H9 (cell line): ENCODE data around the gene LGR5. TPM values are rescaled to one million over a fixed set of nuclear protein-coding genes. Genes with fewer than 3 reads are reported as not detected.

Experiments
- DNase-seq: peaks from one replicate; pipeline ENCODE4 v3.0.0-alpha.2; 2017
- H2AFZ ChIP-seq: one replicate; pipeline ENCODE4 v1.6.1; 2013; ENCODE audit warnings: mild to moderate bottlenecking, low read length, control low read depth, moderate library complexity
- H2AK5ac ChIP-seq: 2 replicates; pipeline ENCODE4 v1.6.1; 2013; ENCODE audit warnings: low read length, control low read depth, mixed read lengths; ENCODE audit not compliant: insufficient read length
- H2BK120ac ChIP-seq: one replicate; pipeline ENCODE4 v1.6.1; 2013; ENCODE audit warnings: low read depth, mild to moderate bottlenecking, low read length, control low read depth, inconsistent platforms; ENCODE audit not compliant: poor library complexity, severe bottlenecking
- H2BK12ac ChIP-seq: 2 replicates; pipeline ENCODE4 v1.6.1; 2013; ENCODE audit warnings: low read length, control low read depth, mixed read lengths, low read depth; ENCODE audit not compliant: insufficient read length
- H2BK15ac ChIP-seq: 2 replicates; pipeline ENCODE4 v1.6.1; 2013; ENCODE audit warnings: low read depth, low read length, control low read depth
- H2BK20ac ChIP-seq: one replicate; pipeline ENCODE4 v1.6.1; 2013; ENCODE audit warnings: low read depth, mild to moderate bottlenecking, low read length, control low read depth, inconsistent platforms; ENCODE audit not compliant: poor library complexity, severe bottlenecking
- H2BK5ac ChIP-seq: 2 replicates; pipeline ENCODE4 v1.6.1; 2013; ENCODE audit warnings: low read length, control low read depth, mixed read lengths; ENCODE audit not compliant: insufficient read length
- H3K14ac ChIP-seq: 2 replicates; pipeline ENCODE4 v1.6.1; 2013; ENCODE audit warnings: low read length, control low read depth; ENCODE audit not compliant: insufficient read depth
- H3K18ac ChIP-seq: 2 replicates; pipeline ENCODE4 v1.6.1; 2013; ENCODE audit warnings: low read depth, mild to moderate bottlenecking, mixed read lengths, low read length, control low read depth; ENCODE audit not compliant: insufficient read length
- H3K23ac ChIP-seq: 2 replicates; pipeline ENCODE4 v1.6.1; 2013; ENCODE audit warnings: low read length, control low read depth, mixed read lengths, low read depth; ENCODE audit not compliant: insufficient read length
- H3K23me2 ChIP-seq: 2 replicates; pipeline ENCODE4 v1.6.1; 2013; ENCODE audit warnings: low read depth, mild to moderate bottlenecking, mixed read lengths, low read length, control low read depth; ENCODE audit not compliant: insufficient read length, poor library complexity, severe bottlenecking
- H3K27ac ChIP-seq: 2 replicates; pipeline ENCODE4 v1.5.1; 2013; ENCODE audit warnings: low read length, control low read depth, mixed read lengths, low read depth; ENCODE audit not compliant: insufficient read length
- H3K27me3 ChIP-seq: 2 replicates; pipeline ENCODE4 v1.6.1; 2013; ENCODE audit warnings: low read length, control low read depth, inconsistent platforms; ENCODE audit not compliant: insufficient read depth
- H3K4ac ChIP-seq: 2 replicates; pipeline ENCODE4 v1.6.1; 2013; ENCODE audit warnings: low read depth, mild to moderate bottlenecking, control low read depth, inconsistent platforms, low read length, moderate library complexity
- H3K4me1 ChIP-seq: 2 replicates; pipeline ENCODE4 v1.6.1; 2013; ENCODE audit warnings: low read length, control low read depth, inconsistent platforms; ENCODE audit not compliant: insufficient read depth
- H3K4me2 ChIP-seq: 2 replicates; pipeline ENCODE4 v1.6.1; 2013; ENCODE audit warnings: low read length, control low read depth, mixed read lengths; ENCODE audit not compliant: insufficient read length, insufficient read depth
- H3K56ac ChIP-seq: 2 replicates; pipeline ENCODE4 v1.6.1; 2013; ENCODE audit warnings: low read depth, mild to moderate bottlenecking, mixed read lengths, low read length, control low read depth; ENCODE audit not compliant: insufficient read length
- H3K79me1 ChIP-seq: 2 replicates; pipeline ENCODE4 v1.6.1; 2013; ENCODE audit warnings: low read depth, mild to moderate bottlenecking, moderate library complexity, low read length, control low read depth, inconsistent platforms; ENCODE audit not compliant: insufficient read depth, poor library complexity, severe bottlenecking
- H3K79me2 ChIP-seq: 2 replicates; pipeline ENCODE4 v1.6.1; 2013; ENCODE audit warnings: low read length, control low read depth, inconsistent platforms; ENCODE audit not compliant: insufficient read depth
- H3K9ac ChIP-seq: 2 replicates; pipeline ENCODE4 v1.6.1; 2013; ENCODE audit warnings: low read length, control low read depth, mixed read lengths; ENCODE audit not compliant: insufficient read length; ENCODE audit errors: extremely low read depth
- H3K9me3 ChIP-seq: one replicate; pipeline ENCODE4 v1.6.1; 2013; ENCODE audit warnings: low read depth, low read length, inconsistent platforms; ENCODE audit not compliant: control insufficient read depth
- H3T11ph ChIP-seq: one replicate; pipeline ENCODE4 v1.6.1; 2013; ENCODE audit warnings: mild to moderate bottlenecking, low read length, control low read depth, inconsistent platforms
- H4K20me1 ChIP-seq: one replicate; pipeline ENCODE4 v1.6.1; 2013; ENCODE audit not compliant: control insufficient read depth, insufficient read length, insufficient read depth
- H4K5ac ChIP-seq: 2 replicates; pipeline ENCODE4 v1.6.1; 2013; ENCODE audit warnings: low read depth, mild to moderate bottlenecking, mixed read lengths, low read length, control low read depth; ENCODE audit not compliant: insufficient read length
- H4K8ac ChIP-seq: replicated peaks from 2 replicates; pipeline ENCODE4 v1.6.1; 2013; ENCODE audit warnings: low read length, control low read depth, mixed read lengths, low read depth; ENCODE audit not compliant: insufficient read length
- H4K91ac ChIP-seq: 2 replicates; pipeline ENCODE4 v1.6.1; 2013; ENCODE audit warnings: low read depth, mild to moderate bottlenecking, moderate library complexity, mixed read lengths, low read length, control low read depth; ENCODE audit not compliant: insufficient read length
- H3K27ac Mint-ChIP-seq, 3 experiments: 2 replicates in 2 of 3; 3 replicates in 1 of 3; pipeline ENCODE4 v1.8.0; 2020 to 2021; ENCODE audit warnings: mixed read lengths in 3 of 3, mild to moderate bottlenecking in 1 of 3, moderate library complexity in 1 of 3
- H3K27me3 Mint-ChIP-seq: 2 replicates; pipeline ENCODE4 v1.8.0; 2021; ENCODE audit warnings: low read depth, mild to moderate bottlenecking, moderate library complexity, mixed read lengths
- H3K36me3 Mint-ChIP-seq, 3 experiments: 2 replicates in 2 of 3; 3 replicates in 1 of 3; pipeline ENCODE4 v1.8.0; 2020 to 2021; ENCODE audit warnings: low read depth in 3 of 3, mixed read lengths in 3 of 3; ENCODE audit not compliant: insufficient read depth in 1 of 3
- H3K4me1 Mint-ChIP-seq, 2 experiments: 2 replicates each; pipeline ENCODE4 v1.8.0; 2020; ENCODE audit warnings: mixed read lengths in 2 of 2
- H3K4me3 Mint-ChIP-seq, 2 experiments: 2 replicates in 1 of 2; 3 replicates in 1 of 2; pipeline ENCODE4 v1.8.0; 2020 to 2021; ENCODE audit warnings: mild to moderate bottlenecking in 2 of 2, mixed read lengths in 2 of 2, moderate library complexity in 1 of 2
- H3K9me3 Mint-ChIP-seq, 2 experiments: 2 replicates in 1 of 2; 3 replicates in 1 of 2; pipeline ENCODE4 v1.8.0; 2020; ENCODE audit warnings: mild to moderate bottlenecking in 2 of 2, mixed read lengths in 2 of 2, moderate library complexity in 1 of 2
- CTCF ChIP-seq: fragments of 200-600 bp; sonication (generic); conservative IDR thresholded peaks from 3 replicates; pipeline ENCODE4 v1.8.0; 2021; ENCODE audit warnings: antibody characterized with exemption, mild to moderate bottlenecking
- WGBS: extraction: QIAGEN DNeasy Blood & Tissue Kit; methylation state at CpG from one replicate; pipeline ENCODE4 v1.1.7; 2013; ENCODE audit warnings: missing lambda C conversion rate, low lambda C conversion rate, mixed read lengths; ENCODE audit not compliant: insufficient read length; ENCODE audit errors: extremely low coverage; 5-methylcytosine and 5-hydroxymethylcytosine counted together
- total RNA-seq: library from RNA; stranded (reverse); gene quantifications from 2 replicates; pipeline ENCODE4 v1.2.1, GENCODE V29; 2021

LGR5 gene
- total RNA-seq, 1 experiment from 2014 or later, result 0.09 TPM

GRCh38 chr12:71589478-71589881, 149.9 kb downstream of the LGR5 start:
- no peak overlapping the region for H3K27ac Mint-ChIP-seq
- Histone ChIP-seq H4K20me1 (no peaks in the 10 kb centered on the region), H3K23me2 (no peaks in the 10 kb centered on the region), H3K56ac (no peak overlapping the region), H3K9me3 (no peaks in the 10 kb centered on the region), H2AK5ac (no peak overlapping the region), H2BK5ac (no peak overlapping the region), H2BK20ac (no peak overlapping the region), H2BK15ac (no peak overlapping the region), H3K79me2 (no peaks in the 10 kb centered on the region), H3K23ac (no peak overlapping the region), H3K18ac (no peak overlapping the region), H3K4me2 (no peak overlapping the region), H3K9ac (no peak overlapping the region), H3K27me3 (no peaks in the 10 kb centered on the region), H4K91ac (no peak overlapping the region), H4K5ac (no peak overlapping the region), H3T11ph (no peak overlapping the region), H3K79me1 (no peaks in the 10 kb centered on the region), H3K27ac (no peak overlapping the region), H2BK120ac (no peak overlapping the region), H2AFZ (no peak overlapping the region), H4K8ac (no peak overlapping the region), H3K4me1 (no peaks in the 10 kb centered on the region; the same call in 1 of the 2 replicates), H3K4ac (no peak overlapping the region), H3K14ac (no peak overlapping the region), H2BK12ac (no peak overlapping the region)
- H3K27me3 Mint-ChIP-seq, result no peaks in the 10 kb centered on the region
- H3K4me3 Mint-ChIP-seq, result no peak overlapping the region
- H3K36me3 Mint-ChIP-seq, result no peaks in the 10 kb centered on the region
- no peaks in the 10 kb centered on the region for H3K9me3 Mint-ChIP-seq
- TF ChIP-seq CTCF, result no peak
- H3K4me1 Mint-ChIP-seq, result peaks cover 8 to 9% of the 10 kb centered on the region in 2 experiments
- no peak for DNase-seq
- no CpG with 5 or more reads among the region's 4 CpGs for WGBS
